Endothelial cell of umbilical vein (primary cell): ENCODE results near the gene GDI2. TPM values are rescaled to one million over a fixed set of nuclear protein-coding genes. Genes with fewer than 3 reads are reported as not detected.

Source experiments
- BruUV-seq: library from RNA; stranded (reverse); fragments of 400-500 nt; replicated peaks from 2 replicates; lab custom pipeline; 2021; lab: Mats Ljungman, UMichigan
- CTCF ChIA-PET: fragments of 300-600, 350-600 bp; sonication (Branson Sonifier 250); formaldehyde crosslinking; loops from one replicate; lab custom pipeline; 2021; ENCODE audit warnings: antibody characterized with exemption, inconsistent platforms; lab: Charles Lee
- POLR2A ChIA-PET: fragments of 300-600, 350-600 bp; sonication (Branson Sonifier 250); formaldehyde crosslinking; loops from one replicate; lab custom pipeline; 2021; ENCODE audit warnings: antibody characterized with exemption, inconsistent platforms; lab: Charles Lee
- DNase-seq: peaks from one replicate; pipeline ENCODE4 v3.0.0-alpha.2; 2011; ENCODE audit warnings: low read depth, low spot score
- FAIRE-seq: peaks from 2 replicates; lab custom pipeline; 2011; peaks lifted over from hg19 to GRCh38; lab: Jason Lieb, UNC
- H2AFZ ChIP-seq: 2 replicates; pipeline ENCODE4 v1.6.0; 2012; ENCODE audit warnings: low read depth, low read length, control low read depth, inconsistent platforms
- H3K27ac ChIP-seq: 2 replicates; pipeline ENCODE4 v1.5.1; 2011; ENCODE audit warnings: low read depth, mild to moderate bottlenecking, control low read depth, low read length, moderate library complexity; ENCODE audit not compliant: insufficient read depth
- H3K27me3 ChIP-seq, 2 experiments: 2 replicates each; pipeline versions ENCODE4 v1.6.0 to v1.6.1; 2011; ENCODE audit warnings: low read length in 2 of 2, mixed read lengths in 1 of 2; ENCODE audit not compliant: control insufficient read depth in 2 of 2, insufficient read depth in 2 of 2
- H3K36me3 ChIP-seq, 2 experiments: 2 replicates in 1 of 2; 3 replicates in 1 of 2; pipeline ENCODE4 v1.5.1; 2011; ENCODE audit warnings: low read length in 2 of 2, mild to moderate bottlenecking in 1 of 2, moderate library complexity in 1 of 2; ENCODE audit not compliant: control insufficient read depth in 2 of 2, insufficient read depth in 2 of 2; ENCODE audit errors: extremely low read depth in 1 of 2
- H3K4me1 ChIP-seq: 3 replicates; pipeline ENCODE4 v1.5.1; 2011; ENCODE audit warnings: mild to moderate bottlenecking, low read length; ENCODE audit not compliant: control insufficient read depth, insufficient read depth; ENCODE audit errors: extremely low read depth
- H3K4me2 ChIP-seq: 2 replicates; pipeline ENCODE4 v1.6.1; 2011; ENCODE audit warnings: low read length, control low read depth, mixed read lengths; ENCODE audit not compliant: insufficient read depth
- H3K4me3 ChIP-seq, 3 experiments: fragments of 200-600 bp in 1 of 3; sonication (generic), shearing (Covaris generic) in 1 of 3; replicated peaks in 1 of 3; 2 replicates each; pipeline ENCODE4 v1.5.1; 2011 to 2016; ENCODE audit warnings: control low read depth in 3 of 3, low read length in 3 of 3, mild to moderate bottlenecking in 2 of 3, inconsistent platforms in 1 of 3, low read depth in 1 of 3, moderate library complexity in 1 of 3; ENCODE audit not compliant: insufficient read depth in 1 of 3
- H3K79me2 ChIP-seq: 2 replicates; pipeline ENCODE4 v1.6.0; 2012; ENCODE audit warnings: low read length, inconsistent platforms; ENCODE audit not compliant: control insufficient read depth, insufficient read depth
- H3K9ac ChIP-seq: replicated peaks from 2 replicates; pipeline ENCODE3; 2011; ENCODE audit warnings: low read length, control low read depth; ENCODE audit not compliant: insufficient read depth; ENCODE audit errors: extremely low read depth
- H3K9me1 ChIP-seq: replicated peaks from 3 replicates; pipeline ENCODE4 v1.6.0; 2011; ENCODE audit warnings: mild to moderate bottlenecking, low read length; ENCODE audit not compliant: control insufficient read depth, insufficient read depth; ENCODE audit errors: extremely low read depth
- H3K9me3 ChIP-seq: replicated peaks from 2 replicates; pipeline ENCODE4 v1.5.1; 2012; ENCODE audit warnings: low read length, inconsistent platforms; ENCODE audit not compliant: control insufficient read depth, insufficient read depth
- H4K20me1 ChIP-seq: replicated peaks from 2 replicates; pipeline ENCODE3; 2011; ENCODE audit warnings: mild to moderate bottlenecking, low read length; ENCODE audit not compliant: control insufficient read depth, insufficient read depth; ENCODE audit errors: extremely low read depth
- EZH2 ChIP-seq: IDR thresholded peaks from 2 replicates; pipeline ENCODE4 v1.6.1; 2012; ENCODE audit warnings: borderline replicate concordance, low read depth, mild to moderate bottlenecking, moderate library complexity, low read length, inconsistent platforms; ENCODE audit not compliant: severe bottlenecking
- FOS ChIP-seq: IDR thresholded peaks from 2 replicates; pipeline ENCODE4 v1.6.1; 2011; ENCODE audit warnings: mild to moderate bottlenecking, low read length, moderate library complexity, borderline replicate concordance; ENCODE audit not compliant: insufficient read depth
- GATA2 ChIP-seq: IDR thresholded peaks from 2 replicates; pipeline ENCODE4 v1.7.0; 2011; ENCODE audit warnings: low read depth, mild to moderate bottlenecking, moderate library complexity, mixed read lengths, low read length; ENCODE audit not compliant: insufficient read length, insufficient read depth
- JUN ChIP-seq: IDR thresholded peaks from 2 replicates; pipeline ENCODE4 v1.6.1; 2011; ENCODE audit warnings: borderline replicate concordance, low read depth; ENCODE audit not compliant: insufficient read length, insufficient read depth
- MYC ChIP-seq: IDR thresholded peaks from one replicate; pipeline ENCODE4 v1.6.1; 2011; ENCODE audit warnings: mild to moderate bottlenecking, low read depth, low read length
- POLR2A ChIP-seq: IDR thresholded peaks from 2 replicates; pipeline ENCODE4 v1.6.1; 2012; ENCODE audit warnings: low read depth, mild to moderate bottlenecking, control low read depth, low read length
- POLR2AphosphoS5 ChIP-seq: IDR thresholded peaks from 2 replicates; pipeline ENCODE4 v1.6.1; 2012; ENCODE audit warnings: low read depth, mild to moderate bottlenecking, control low read depth, low read length, moderate library complexity; ENCODE audit not compliant: insufficient read depth
- dilution Hi-C: fragments of 300-500 bp; cut with MboI; formaldehyde crosslinking; loops from one replicate; pipeline ENCODE4 v1.15.0; 2019; ENCODE audit warnings: low sequenced_read_pairs; ENCODE audit not compliant: extremely low pct_ligation_motif_present
- intact Hi-C: fragments of 100-400 bp; cut with micrococcal nuclease; formaldehyde crosslinking; loops from one replicate; pipeline ENCODE4 v1.10.0; 2022
- polyA plus RNA-seq, 4 experiments: library from polyadenylated mRNA; depleted of rRNA in 3 of 4; stranded (reverse) in 3 of 4; unstranded in 1 of 4; fragments of >200 nt; gene quantifications; 2 replicates each; pipeline versions ENCODE4 v1.2.1 to v1.2.3, GENCODE V29; 2011 to 2012; ENCODE audit warnings: missing spikeins in 1 of 4
- total RNA-seq: library from RNA; stranded (reverse); gene quantifications from 2 replicates; pipeline ENCODE4 v1.2.3, GENCODE V29; 2021
- TF ChIP-seq, protein P1 (sequence below): IDR thresholded peaks from 2 replicates; pipeline ENCODE4 v1.6.1; 2011; ENCODE audit not compliant: insufficient read depth, insufficient read length
- TF ChIP-seq, protein P2 (sequence below), 2 donors: IDR thresholded peaks; 1 replicate in 1 of 2; 2 replicates in 1 of 2; pipeline ENCODE4 v1.5.1; 2011; ENCODE audit warnings: low read length in 2 of 2, mild to moderate bottlenecking in 2 of 2, moderate library complexity in 2 of 2, control low read depth in 1 of 2, inconsistent platforms in 1 of 2, low read depth in 1 of 2; ENCODE audit not compliant: insufficient read depth in 1 of 2; ENCODE audit errors: extremely low read depth in 1 of 2

GDI2 gene
- total and polyA plus RNA-seq, 2 donors (not counting 3 experiments of a cell fraction or from before 2014, with no cell fraction given), result 154 to 307 TPM

DNA sequence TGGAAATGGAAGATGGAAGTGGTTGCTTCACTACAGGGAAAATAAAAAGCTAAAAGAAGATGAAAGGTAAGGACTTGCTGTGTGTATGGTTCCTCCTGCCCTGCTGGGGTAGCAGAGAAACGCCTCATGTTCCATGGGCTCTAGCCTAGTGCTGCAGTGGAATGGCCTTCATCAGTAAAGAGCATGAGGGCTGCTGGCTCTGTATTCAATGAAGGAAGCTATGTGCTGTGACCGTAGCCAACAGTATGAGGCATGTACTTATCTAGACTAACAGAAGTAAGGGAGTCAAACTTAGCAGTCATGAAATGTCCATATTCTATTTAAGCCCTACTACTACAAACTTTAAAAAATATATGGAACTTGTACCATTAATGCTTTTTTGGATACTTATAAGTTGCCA lies 54.3 kb downstream of the GDI2 start:
- no peak overlapping the region for H3K4me3 ChIP-seq
- no peak overlapping the region for H3K9ac ChIP-seq
- H3K36me3 ChIP-seq, result peaks cover 19 to 43% of the 10 kb centered on the region in 2 experiments
- FAIRE-seq (no peak), DNase-seq (no peak)
- no peak overlapping the region for H2AFZ ChIP-seq
- no peaks in the 10 kb centered on the region for H3K4me1 ChIP-seq
- no peak overlapping the region for H3K27ac ChIP-seq
- POLR2A ChIA-PET, result no interaction called here
- no peaks in the 10 kb centered on the region for H3K27me3 ChIP-seq
- TF ChIP-seq POLR2A (no peak), EZH2 (no peak), JUN (no peak), FOS (no peak), MYC (no peak), POLR2AphosphoS5 (no peak), GATA2 (no peak)
- TF ChIP-seq, protein P1, sequence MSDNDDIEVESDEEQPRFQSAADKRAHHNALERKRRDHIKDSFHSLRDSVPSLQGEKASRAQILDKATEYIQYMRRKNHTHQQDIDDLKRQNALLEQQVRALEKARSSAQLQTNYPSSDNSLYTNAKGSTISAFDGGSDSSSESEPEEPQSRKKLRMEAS, result no peak
- TF ChIP-seq, protein P2, sequence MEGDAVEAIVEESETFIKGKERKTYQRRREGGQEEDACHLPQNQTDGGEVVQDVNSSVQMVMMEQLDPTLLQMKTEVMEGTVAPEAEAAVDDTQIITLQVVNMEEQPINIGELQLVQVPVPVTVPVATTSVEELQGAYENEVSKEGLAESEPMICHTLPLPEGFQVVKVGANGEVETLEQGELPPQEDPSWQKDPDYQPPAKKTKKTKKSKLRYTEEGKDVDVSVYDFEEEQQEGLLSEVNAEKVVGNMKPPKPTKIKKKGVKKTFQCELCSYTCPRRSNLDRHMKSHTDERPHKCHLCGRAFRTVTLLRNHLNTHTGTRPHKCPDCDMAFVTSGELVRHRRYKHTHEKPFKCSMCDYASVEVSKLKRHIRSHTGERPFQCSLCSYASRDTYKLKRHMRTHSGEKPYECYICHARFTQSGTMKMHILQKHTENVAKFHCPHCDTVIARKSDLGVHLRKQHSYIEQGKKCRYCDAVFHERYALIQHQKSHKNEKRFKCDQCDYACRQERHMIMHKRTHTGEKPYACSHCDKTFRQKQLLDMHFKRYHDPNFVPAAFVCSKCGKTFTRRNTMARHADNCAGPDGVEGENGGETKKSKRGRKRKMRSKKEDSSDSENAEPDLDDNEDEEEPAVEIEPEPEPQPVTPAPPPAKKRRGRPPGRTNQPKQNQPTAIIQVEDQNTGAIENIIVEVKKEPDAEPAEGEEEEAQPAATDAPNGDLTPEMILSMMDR (IDR thresholded peaks at IDR 0.05; ENCODE audit: extremely low read depth in 1 of 2, insufficient read depth in 1 of 2, low read depth in 1 of 2, low read length in 2 of 2), result no peak
- H3K4me2 ChIP-seq, result no peak overlapping the region
- no TSS peak for BruUV-seq
- intact Hi-C loops, result no loop called here
- no peaks in the 10 kb centered on the region for H3K9me3 ChIP-seq
- dilution Hi-C loops, result no loop called here
- H3K79me2 ChIP-seq, result no peaks in the 10 kb centered on the region
- no peaks in the 10 kb centered on the region for H4K20me1 ChIP-seq
- no peaks in the 10 kb centered on the region for H3K9me1 ChIP-seq
- CTCF ChIA-PET, result interaction anchor here (0.9 to 2.3 kb wide), 2 partner anchors 55 to 317 kb away, joined by 3 to 5 read pairs; partner anchors contain the start of gene GDI2
